NCI-H1694 (cell line): ENCODE results near the gene KCND1.

ENCODE experiments used
- DNase-seq: peaks from one replicate; lab custom pipeline; 2025; lab: John Stamatoyannopoulos, UW

The KCND1 gene

DNA sequence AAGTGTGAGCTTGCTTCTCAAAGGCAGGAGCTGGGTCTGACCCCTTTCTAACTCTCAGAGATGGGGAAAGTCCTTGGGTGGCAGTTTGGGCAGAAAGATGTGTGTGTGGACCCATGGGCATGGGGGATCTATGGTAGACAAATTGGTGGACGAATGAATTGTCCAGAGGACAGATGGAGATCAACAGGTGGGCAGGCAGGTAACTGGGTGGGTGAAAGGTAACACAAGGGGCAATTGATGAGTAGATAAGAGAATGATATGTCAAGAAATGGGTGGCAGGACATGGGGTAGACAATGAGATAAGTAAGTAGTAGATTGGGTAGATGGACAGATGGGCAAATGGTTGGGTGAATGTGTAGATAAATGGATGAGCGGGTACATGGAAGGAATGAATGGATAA, 2.9 kb upstream of the KCND1 start:
- DNase-seq, result no peak

DNA sequence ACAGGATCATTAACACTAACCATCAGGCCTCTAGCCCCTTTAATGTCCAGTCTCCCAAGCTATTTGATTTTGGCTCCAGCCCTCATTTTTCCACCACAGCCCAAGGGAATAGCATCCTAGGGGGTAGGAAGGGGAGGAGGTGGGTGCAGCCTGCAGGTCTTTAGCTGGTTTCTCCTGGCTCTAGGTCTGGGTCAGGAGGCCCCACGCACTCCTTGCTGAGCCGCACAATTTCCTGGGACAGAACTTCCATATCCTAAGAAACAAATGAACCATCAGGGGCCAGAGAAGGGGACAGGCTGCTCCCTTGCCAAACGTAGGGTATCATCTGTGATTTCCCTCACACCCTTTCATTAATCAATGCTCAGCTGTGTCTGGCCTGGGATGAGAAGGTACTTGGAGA, 2.4 kb upstream of the KCND1 start:
- DNase-seq, result no peak

- peak; percentile 30 for DNase-seq
Observed at GRCh38 chrX:48972220-48973164, 848 bp upstream of the KCND1 start.

DNA sequence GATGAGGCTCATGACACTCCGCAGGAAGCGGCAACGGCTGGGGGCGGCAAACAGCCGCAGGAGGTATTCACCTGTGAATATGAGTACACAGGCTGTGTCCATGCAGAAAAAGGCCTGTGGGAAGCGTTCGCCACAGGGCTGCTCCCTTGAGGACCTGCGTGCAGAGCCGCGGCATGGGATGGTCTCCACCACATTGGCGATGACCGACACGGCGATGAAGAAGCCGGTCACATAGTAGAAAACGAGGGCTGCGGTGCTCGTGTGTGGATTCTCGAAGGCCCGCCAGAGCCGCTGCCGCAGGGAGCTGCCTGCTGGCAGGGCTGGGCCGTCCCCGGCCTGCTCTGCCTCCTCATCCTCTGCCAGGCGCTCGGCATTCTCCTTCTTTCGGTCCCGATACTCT, 2.2 kb downstream of the KCND1 start:
- no peak for DNase-seq

GRCh38 chrX:48968377-48968776, 3.3 kb downstream of the KCND1 start:
- DNase-seq, result no peak

DNA sequence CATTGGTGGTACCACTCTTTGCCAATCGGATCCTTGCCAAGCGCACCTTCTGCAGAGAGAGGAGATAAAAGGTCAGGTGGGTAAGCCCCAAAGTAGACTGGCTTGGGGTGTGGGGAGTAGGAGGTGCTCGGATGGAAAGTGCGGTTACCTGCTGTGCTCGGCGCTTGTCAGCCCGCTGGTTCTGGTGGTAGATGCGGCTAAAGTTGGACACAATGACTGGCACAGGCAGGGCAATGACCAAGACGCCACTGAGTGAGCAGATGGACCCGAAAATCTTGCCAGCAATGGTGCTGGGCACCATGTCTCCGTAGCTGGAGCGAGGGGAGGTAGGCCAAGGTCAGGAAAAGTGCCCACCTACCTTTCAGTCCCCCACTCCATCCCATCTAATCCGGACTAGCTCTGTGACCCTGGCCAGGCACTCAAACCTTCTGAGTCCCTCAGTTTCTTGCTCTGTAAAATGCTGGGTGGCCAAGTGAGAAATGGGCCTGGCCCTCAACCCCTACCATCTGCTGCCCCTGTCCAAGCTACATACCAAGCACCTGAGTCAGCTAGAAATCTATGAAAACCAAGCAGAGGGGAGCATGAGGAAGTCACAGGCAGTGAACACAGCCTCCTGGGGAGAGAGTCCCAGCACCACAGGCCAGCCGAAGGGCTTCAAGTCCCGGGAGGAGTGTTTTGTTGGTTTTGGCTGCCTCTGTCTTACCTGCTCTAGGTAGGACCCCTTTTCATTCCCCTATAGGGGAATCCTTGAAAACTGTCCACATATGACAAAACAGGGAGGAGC, 4.7 kb downstream of the KCND1 start:
- no peak for DNase-seq

DNA sequence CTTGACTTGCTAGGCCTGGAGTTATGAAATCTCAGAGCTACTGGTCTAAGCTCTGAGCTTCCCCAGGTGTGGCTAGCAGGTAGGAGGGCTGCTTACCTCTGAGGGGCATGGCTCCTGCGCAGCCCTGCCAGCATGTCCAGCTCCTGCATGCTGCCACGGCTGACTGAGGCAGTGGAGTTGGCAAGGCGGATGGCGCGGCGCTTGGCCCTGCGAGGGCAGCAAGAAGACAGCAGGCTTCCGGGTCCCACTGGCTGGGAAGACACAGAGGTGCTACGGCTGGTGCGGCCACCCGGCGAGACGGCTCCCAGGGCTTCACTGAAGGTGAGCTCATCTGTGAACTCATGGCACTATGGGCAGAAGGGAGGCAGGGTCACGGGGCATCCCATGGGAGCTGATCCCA, 5.7 kb downstream of the KCND1 start:
- DNase-seq, result no peak

- DNase-seq, result no peak
Observed at GRCh38 chrX:48961585-48962091, 10.0 kb downstream of the KCND1 start.

GRCh38 chrX:48960291-48960690, 11.4 kb downstream of the KCND1 start:
- DNase-seq, result no peak

- DNase-seq, result no peak
Observed at GRCh38 chrX:48958635-48959094, 13.0 kb downstream of the KCND1 start.

- peak; percentile 93 for DNase-seq
Observed at GRCh38 chrX:48957827-48958634, 13.6 kb downstream of the KCND1 start.

DNA sequence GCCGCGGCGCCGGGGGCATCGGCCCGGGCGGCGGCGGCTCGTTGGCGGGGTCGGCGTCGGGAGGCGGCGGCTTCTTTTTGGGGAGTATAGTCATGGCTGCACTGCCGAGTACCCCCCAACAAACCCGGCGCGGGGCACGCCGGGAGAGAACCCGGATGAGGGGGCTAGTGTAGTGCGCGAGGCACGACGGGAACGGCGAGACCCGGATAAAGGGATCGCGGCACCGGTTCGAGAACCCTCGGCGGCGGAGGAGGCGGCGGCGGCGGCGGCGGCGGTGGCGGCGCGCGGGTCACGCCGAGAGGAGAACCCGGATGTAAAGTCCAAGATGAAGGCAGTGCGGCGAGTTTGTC, 14.2 kb downstream of the KCND1 start, which contains the start of gene OTUD5:
TSS of gene OTUD5 (minus strand) at position 131 of the 350 bp plus-strand sequence. CDS start at position 94, 37 bp downstream.
- peak; percentile 54 for DNase-seq

- no peak for DNase-seq
Observed at GRCh38 chrX:48956728-48957414, 14.8 kb downstream of the KCND1 start.

DNA sequence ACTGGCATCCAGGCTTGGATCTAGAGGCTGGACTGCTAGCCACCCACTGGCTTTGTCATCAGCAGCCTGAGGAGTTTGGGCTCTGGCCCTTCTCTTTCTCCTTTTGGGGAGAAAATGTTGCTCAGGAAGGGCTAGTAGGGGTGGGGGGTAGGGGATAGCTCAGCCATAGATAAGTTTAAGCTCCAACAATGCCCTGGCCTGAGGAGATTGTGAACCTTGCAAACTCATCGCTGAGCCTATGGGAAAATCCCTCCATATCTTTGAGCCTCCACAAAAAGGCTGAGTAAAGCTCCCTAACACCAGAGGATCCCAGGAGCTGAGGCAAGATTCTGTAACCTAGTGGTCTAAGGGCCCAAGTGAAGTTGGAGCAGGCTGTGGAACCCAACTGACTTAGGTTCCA, 23.1 kb downstream of the KCND1 start:
- no peak for DNase-seq

- DNase-seq, result peak; percentile 41
Observed at GRCh38 chrX:48945517-48946348, 25.9 kb downstream of the KCND1 start.

DNA sequence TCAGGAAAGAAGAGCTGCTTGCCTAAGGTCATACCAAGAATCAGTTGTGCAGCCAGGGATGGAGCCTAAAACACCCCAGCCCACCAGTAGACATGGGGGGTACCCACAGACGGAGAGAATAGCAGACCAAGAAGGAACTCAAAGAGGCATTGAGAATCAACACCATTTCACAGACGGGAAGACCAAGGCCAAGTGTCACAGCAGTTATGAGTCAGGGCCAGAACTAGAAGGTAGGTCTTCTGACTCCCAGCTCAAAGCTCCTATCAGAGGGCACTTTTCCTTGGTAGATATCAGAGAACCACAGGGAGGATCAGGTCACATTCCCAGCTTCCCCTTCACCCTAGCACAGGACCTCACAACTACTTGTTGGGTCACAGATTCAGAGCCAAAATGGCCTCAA, 28.7 kb downstream of the KCND1 start:
- DNase-seq, result no peak

- DNase-seq, result no peak
Observed at GRCh38 chrX:48940404-48940955, 31.2 kb downstream of the KCND1 start.

DNA sequence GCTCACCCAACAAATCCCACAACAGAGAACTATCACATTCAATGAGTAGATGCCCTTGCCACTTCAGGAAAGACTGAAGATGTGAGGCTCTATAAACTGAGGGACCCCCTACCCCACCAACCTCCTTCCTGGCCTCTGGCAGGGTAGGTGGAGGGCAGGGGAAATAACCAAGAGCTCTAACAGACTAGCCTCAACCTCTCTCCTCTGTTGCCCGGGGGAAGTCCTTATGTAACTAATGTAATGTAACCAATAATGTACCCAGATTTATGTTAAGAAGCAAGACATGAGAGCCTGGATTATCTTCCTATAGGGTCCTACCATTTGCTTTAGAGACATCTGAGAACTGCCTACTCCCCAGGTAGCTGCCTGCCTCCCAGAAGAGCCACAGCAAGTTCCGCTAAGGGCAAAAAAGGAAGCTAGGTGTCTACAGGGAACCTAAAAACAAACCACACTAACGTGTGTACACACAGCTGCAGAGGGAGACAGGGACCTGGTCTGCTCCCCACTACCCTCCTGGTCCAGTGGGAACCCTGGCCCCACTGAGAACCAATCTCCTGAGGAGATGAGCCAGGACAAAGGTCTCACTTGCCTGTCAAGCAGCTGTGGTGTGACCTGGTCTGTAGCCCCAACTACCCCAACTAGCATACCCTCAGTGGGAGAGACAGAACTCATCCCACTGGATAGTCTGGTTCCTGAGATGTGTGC, 32.0 kb downstream of the KCND1 start:
- no peak for DNase-seq

GRCh38 chrX:48938721-48939425, 32.8 kb downstream of the KCND1 start:
- no peak for DNase-seq
